MCF 10A (cell line): ENCODE measurements around the gene NHSL2. TPM values are rescaled to one million over a fixed set of nuclear protein-coding genes. Genes with fewer than 3 reads are reported as not detected.

Source experiments
- BruUV-seq: library from RNA; stranded (reverse); fragments of 400-500 nt; replicated peaks from 2 replicates; lab custom pipeline; 2021; lab: Mats Ljungman, UMichigan
- CTCF ChIA-PET: fragments of 300-600 bp; sonication (Branson Sonifier 250); formaldehyde crosslinking; extraction: SDS; loops from one replicate; lab custom pipeline; 2021; ENCODE audit warnings: antibody characterized with exemption, inconsistent platforms; lab: Yijun Ruan, JAX
- POLR2A ChIA-PET: fragments of 300-600, 350-650 bp; sonication (Branson Sonifier 250); formaldehyde crosslinking; extraction: SDS; loops from one replicate; lab custom pipeline; 2020; ENCODE audit warnings: antibody characterized with exemption, inconsistent platforms; lab: Yijun Ruan, JAX
- DNase-seq: peaks from one replicate; pipeline ENCODE4 v3.0.0-alpha.2; 2018; ENCODE audit not compliant: unreplicated experiment
- H3K27ac Mint-ChIP-seq: one replicate; pipeline ENCODE4 v1.8.0; 2022; ENCODE audit warnings: mild to moderate bottlenecking, low read depth, mixed read lengths; ENCODE audit not compliant: unreplicated experiment
- H3K27me3 Mint-ChIP-seq: one replicate; pipeline ENCODE4 v1.8.0; 2022; ENCODE audit warnings: mixed read lengths; ENCODE audit not compliant: insufficient read depth, unreplicated experiment
- H3K36me3 Mint-ChIP-seq: one replicate; pipeline ENCODE4 v1.8.0; 2022; ENCODE audit warnings: mild to moderate bottlenecking, moderate library complexity, mixed read lengths; ENCODE audit not compliant: insufficient read depth, unreplicated experiment
- H3K4me1 Mint-ChIP-seq: one replicate; pipeline ENCODE4 v1.8.0; 2022; ENCODE audit warnings: mixed read lengths; ENCODE audit not compliant: insufficient read depth, unreplicated experiment
- H3K4me3 Mint-ChIP-seq: one replicate; pipeline ENCODE4 v1.8.0; 2022; ENCODE audit warnings: mild to moderate bottlenecking, moderate library complexity, mixed read lengths; ENCODE audit not compliant: unreplicated experiment
- H3K9me3 Mint-ChIP-seq: one replicate; pipeline ENCODE4 v1.8.0; 2022; ENCODE audit warnings: mixed read lengths; ENCODE audit not compliant: unreplicated experiment
- CTCF ChIP-seq: fragments of 200-600 bp; IDR thresholded peaks from one replicate; pipeline ENCODE4 v1.8.0; 2022; ENCODE audit warnings: antibody characterized with exemption, mild to moderate bottlenecking; ENCODE audit not compliant: unreplicated experiment
- intact Hi-C: fragments of 100-400 bp; cut with micrococcal nuclease; formaldehyde crosslinking; loops from 2 replicates; pipeline ENCODE4 v1.14.1; 2022
- total RNA-seq: library from RNA; stranded (reverse); gene quantifications from 2 replicates; pipeline ENCODE4 v1.2.3, GENCODE V29; 2022

NHSL2 gene
- total RNA-seq, 1 experiment from 2014 or later = not detected

- Mint-ChIP-seq H3K27me3 (peaks cover 91% of the 10 kb centered on the region), H3K4me1 (peaks cover 4% of the 10 kb centered on the region), H3K27ac (no peak overlapping the region), H3K4me3 (no peak overlapping the region), H3K36me3 (no peaks in the 10 kb centered on the region), H3K9me3 (no peaks in the 10 kb centered on the region)
- POLR2A ChIA-PET = no interaction called here
- no TSS peak for BruUV-seq
- intact Hi-C loops = no loop called here
- TF ChIP-seq CTCF = no peak
- DNase-seq = no peak
- CTCF ChIA-PET = interaction anchor here (0.5 to 8.0 kb wide), 2 partner anchors 8 to 135 kb away, joined by 4 to 50 read pairs; no protein-coding TSS in a partner anchor
Observed at GRCh38 chrX:71990518-71990917, 79.9 kb downstream of the NHSL2 start.

- Mint-ChIP-seq H3K4me1 (peaks cover 4% of the 10 kb centered on the region), H3K27ac (no peak overlapping the region), H3K36me3 (no peaks in the 10 kb centered on the region), H3K9me3 (no peaks in the 10 kb centered on the region), H3K27me3 (peaks cover 97% of the 10 kb centered on the region), H3K4me3 (no peak overlapping the region)
- no peak for DNase-seq
- CTCF ChIA-PET = interaction anchor here (8.0 kb wide), 1 partner anchor 7 kb away, joined by 50 read pairs; no protein-coding TSS in a partner anchor
- no TSS peak for BruUV-seq
- POLR2A ChIA-PET = no interaction called here
- TF ChIP-seq CTCF = no peak
- intact Hi-C loops = no loop called here
Observed at GRCh38 chrX:71991164-71991563, 80.5 kb downstream of the NHSL2 start.

GRCh38 chrX:71992711-71993110, 82.1 kb downstream of the NHSL2 start:
- no peak for TF ChIP-seq CTCF
- H3K9me3 Mint-ChIP-seq = no peaks in the 10 kb centered on the region
- no peak for DNase-seq
- BruUV-seq = no TSS peak
- ChIA-PET CTCF (interaction anchor here (1.1 to 1.6 kb wide), 2 partner anchors 26 to 133 kb away, joined by 3 to 5 read pairs; no protein-coding TSS in a partner anchor), POLR2A (no interaction called here)
- intact Hi-C loops = no loop called here
- no peaks in the 10 kb centered on the region for H3K36me3 Mint-ChIP-seq
- no peak overlapping the region for H3K27ac Mint-ChIP-seq
- no peak overlapping the region for H3K4me3 Mint-ChIP-seq
- peaks cover 97% of the 10 kb centered on the region for H3K27me3 Mint-ChIP-seq
- H3K4me1 Mint-ChIP-seq = peaks cover 4% of the 10 kb centered on the region

GRCh38 chrX:71993371-71993770, 82.7 kb downstream of the NHSL2 start:
- ChIA-PET POLR2A (no interaction called here), CTCF (interaction anchor here (0.6 to 1.6 kb wide), 3 partner anchors 26 to 603 kb away, joined by 3 to 5 read pairs (median 3); no protein-coding TSS in a partner anchor)
- H3K9me3 Mint-ChIP-seq = no peaks in the 10 kb centered on the region
- peaks cover 97% of the 10 kb centered on the region for H3K27me3 Mint-ChIP-seq
- no peak for DNase-seq
- H3K27ac Mint-ChIP-seq = no peak overlapping the region
- intact Hi-C loops = no loop called here
- H3K36me3 Mint-ChIP-seq = no peaks in the 10 kb centered on the region
- TF ChIP-seq CTCF = no peak
- H3K4me3 Mint-ChIP-seq = no peak overlapping the region
- BruUV-seq = no TSS peak
- H3K4me1 Mint-ChIP-seq = peaks cover 4% of the 10 kb centered on the region
